Dendritic cell treated with granulocyte-macrophage colony-stimulating factor and Interleukin-4, amounts not matched to agents 40 ng/mL and 50 ng/mL, for 4 days (primary cell): Measurements from ENCODE around the gene MEOX1.
"Not testable (repeated sequence)": the region's sequence is repeated elsewhere in the genome, so short reads cannot be mapped to it uniquely, and the experiment has no call there.

Experiments
- H3K27ac Mint-ChIP-seq: one replicate; pipeline ENCODE4 v1.8.0; 2022; ENCODE audit warnings: mild to moderate bottlenecking, mixed read lengths
- H3K27me3 Mint-ChIP-seq: one replicate; pipeline ENCODE4 v1.8.0; 2022; ENCODE audit warnings: mild to moderate bottlenecking, mixed read lengths
- H3K36me3 Mint-ChIP-seq: one replicate; pipeline ENCODE4 v1.8.0; 2022; ENCODE audit warnings: low read depth, mixed read lengths
- H3K4me1 Mint-ChIP-seq: one replicate; pipeline ENCODE4 v1.8.0; 2022; ENCODE audit warnings: low read depth, mixed read lengths
- H3K4me3 Mint-ChIP-seq: one replicate; pipeline ENCODE4 v1.8.0; 2022; ENCODE audit warnings: mild to moderate bottlenecking, moderate library complexity, mixed read lengths
- H3K9me3 Mint-ChIP-seq: one replicate; pipeline ENCODE4 v1.8.0; 2022; ENCODE audit warnings: mixed read lengths
- intact Hi-C: fragments of 100-400 bp; cut with micrococcal nuclease; formaldehyde crosslinking; loops from one replicate; pipeline ENCODE4 v1.15.0; 2022

The MEOX1 gene

GRCh38 chr17:43614561-43614960 is 47.2 kb downstream of the MEOX1 start:
- intact Hi-C loops, result no loop called here
- Mint-ChIP-seq H3K27ac (no peak overlapping the region), H3K4me1 (peaks cover 9% of the 10 kb centered on the region), H3K4me3 (no peak overlapping the region), H3K27me3 (peaks cover 25% of the 10 kb centered on the region), H3K9me3 (peaks cover 15% of the 10 kb centered on the region), H3K36me3 (no peaks in the 10 kb centered on the region)

- Mint-ChIP-seq H3K27ac (no peak overlapping the region), H3K9me3 (peaks cover 20% of the 10 kb centered on the region), H3K27me3 (peaks cover 25% of the 10 kb centered on the region), H3K4me3 (no peak overlapping the region), H3K4me1 (peaks cover 12% of the 10 kb centered on the region), H3K36me3 (no peaks in the 10 kb centered on the region)
- intact Hi-C loops, result no loop called here
Measured at GRCh38 chr17:43613917-43614316, 47.8 kb downstream of the MEOX1 start.

- no peak overlapping the region for H3K27ac Mint-ChIP-seq
Measured at GRCh38 chr17:43612515-43612914, 49.2 kb downstream of the MEOX1 start.

GRCh38 chr17:43611230-43611969 is 50.3 kb downstream of the MEOX1 start:
- H3K4me3 Mint-ChIP-seq, result no peak overlapping the region
- H3K27ac Mint-ChIP-seq, result no peak overlapping the region
- no peaks in the 10 kb centered on the region for H3K36me3 Mint-ChIP-seq
- intact Hi-C loops, result no loop called here
- peaks cover 22% of the 10 kb centered on the region for H3K27me3 Mint-ChIP-seq
- peaks cover 12% of the 10 kb centered on the region for H3K4me1 Mint-ChIP-seq
- H3K9me3 Mint-ChIP-seq, result peaks cover 20% of the 10 kb centered on the region

More at GRCh38 chr17:43612515-43612914, 49.2 kb downstream of the MEOX1 start:
- no peak overlapping the region for H3K4me3 Mint-ChIP-seq
- peaks cover 12% of the 10 kb centered on the region for H3K4me1 Mint-ChIP-seq
- H3K36me3 Mint-ChIP-seq, result no peaks in the 10 kb centered on the region
- H3K9me3 Mint-ChIP-seq, result peaks cover 20% of the 10 kb centered on the region
- H3K27me3 Mint-ChIP-seq, result peaks cover 22% of the 10 kb centered on the region
- intact Hi-C loops, result no loop called here

GRCh38 chr17:43609613-43610385 is 51.9 kb downstream of the MEOX1 start:
- Mint-ChIP-seq H3K36me3 (no peaks in the 10 kb centered on the region), H3K4me3 (no peak overlapping the region), H3K9me3 (peaks cover 20% of the 10 kb centered on the region), H3K27me3 (peaks cover 31% of the 10 kb centered on the region), H3K27ac (no peak overlapping the region), H3K4me1 (peaks cover 17% of the 10 kb centered on the region)
- intact Hi-C loops, result no loop called here

- peaks cover 20% of the 10 kb centered on the region for H3K9me3 Mint-ChIP-seq
- no peak overlapping the region for H3K27ac Mint-ChIP-seq
- peaks cover 31% of the 10 kb centered on the region for H3K4me1 Mint-ChIP-seq
- no peaks in the 10 kb centered on the region for H3K36me3 Mint-ChIP-seq
- peaks cover 25% of the 10 kb centered on the region for H3K27me3 Mint-ChIP-seq
- H3K4me3 Mint-ChIP-seq, result no peak overlapping the region
- intact Hi-C loops, result no loop called here
Measured at GRCh38 chr17:43608313-43608712, 53.4 kb downstream of the MEOX1 start.

DNA sequence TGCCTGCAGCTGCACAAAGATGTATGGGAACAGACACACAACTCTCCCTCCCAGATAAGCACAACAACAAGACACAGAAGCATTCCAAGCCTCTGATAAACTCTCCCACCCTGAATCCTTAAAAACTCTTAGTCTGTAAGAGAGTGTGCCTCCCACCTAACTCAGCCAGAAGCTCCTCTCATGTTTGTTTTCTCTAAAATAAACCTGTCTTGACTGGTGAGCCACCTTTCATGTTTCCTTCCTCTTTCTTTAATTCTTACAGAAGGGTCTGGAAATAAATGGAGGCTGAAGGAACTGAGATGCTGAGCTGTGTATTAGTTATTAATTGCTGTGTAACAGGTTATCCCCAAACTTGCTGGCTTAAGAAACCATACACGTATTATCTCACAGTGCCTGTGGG is 57.2 kb downstream of the MEOX1 start:
- peaks cover 4% of the 10 kb centered on the region for H3K9me3 Mint-ChIP-seq
- no peak overlapping the region for H3K27ac Mint-ChIP-seq
- peaks cover 15% of the 10 kb centered on the region for H3K27me3 Mint-ChIP-seq
- H3K4me3 Mint-ChIP-seq, result no peak overlapping the region
- H3K36me3 Mint-ChIP-seq, result no peaks in the 10 kb centered on the region
- intact Hi-C loops, result no loop called here
- peaks cover 44% of the 10 kb centered on the region for H3K4me1 Mint-ChIP-seq

- Mint-ChIP-seq H3K9me3 (no peaks in the 10 kb centered on the region), H3K4me3 (no peak overlapping the region), H3K27me3 (peaks cover 17% of the 10 kb centered on the region), H3K27ac (no peak overlapping the region), H3K36me3 (no peaks in the 10 kb centered on the region), H3K4me1 (peaks cover 42% of the 10 kb centered on the region)
- intact Hi-C loops, result no loop called here
Measured at GRCh38 chr17:43603321-43603720, 58.4 kb downstream of the MEOX1 start.

DNA sequence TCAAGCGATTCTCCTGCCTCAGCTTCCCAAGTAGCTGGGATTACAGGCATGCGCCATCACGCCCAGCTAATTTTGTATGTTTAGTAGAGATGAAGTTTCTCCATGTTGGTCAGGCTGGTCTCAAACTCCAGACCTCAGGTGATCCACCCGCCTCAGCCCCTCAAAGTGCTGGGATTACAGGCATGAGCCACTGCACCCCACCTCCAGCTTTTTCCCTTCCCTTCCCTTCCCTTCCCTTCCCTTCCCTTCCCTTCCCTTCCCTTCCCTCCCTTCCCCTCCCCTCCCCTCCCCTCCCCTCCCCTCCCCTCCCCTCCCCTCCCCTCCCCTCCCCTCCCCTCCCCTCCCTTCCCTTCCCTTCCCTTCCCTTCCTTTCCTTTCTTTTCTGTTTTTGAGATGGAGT is 59.2 kb downstream of the MEOX1 start:
- H3K9me3 Mint-ChIP-seq, H3K4me3 Mint-ChIP-seq, H3K36me3 Mint-ChIP-seq, H3K27ac Mint-ChIP-seq, intact Hi-C loops: not testable (repeated sequence)
- Mint-ChIP-seq H3K4me1 (peaks cover 42% of the 10 kb centered on the region), H3K27me3 (peaks cover 17% of the 10 kb centered on the region)

DNA sequence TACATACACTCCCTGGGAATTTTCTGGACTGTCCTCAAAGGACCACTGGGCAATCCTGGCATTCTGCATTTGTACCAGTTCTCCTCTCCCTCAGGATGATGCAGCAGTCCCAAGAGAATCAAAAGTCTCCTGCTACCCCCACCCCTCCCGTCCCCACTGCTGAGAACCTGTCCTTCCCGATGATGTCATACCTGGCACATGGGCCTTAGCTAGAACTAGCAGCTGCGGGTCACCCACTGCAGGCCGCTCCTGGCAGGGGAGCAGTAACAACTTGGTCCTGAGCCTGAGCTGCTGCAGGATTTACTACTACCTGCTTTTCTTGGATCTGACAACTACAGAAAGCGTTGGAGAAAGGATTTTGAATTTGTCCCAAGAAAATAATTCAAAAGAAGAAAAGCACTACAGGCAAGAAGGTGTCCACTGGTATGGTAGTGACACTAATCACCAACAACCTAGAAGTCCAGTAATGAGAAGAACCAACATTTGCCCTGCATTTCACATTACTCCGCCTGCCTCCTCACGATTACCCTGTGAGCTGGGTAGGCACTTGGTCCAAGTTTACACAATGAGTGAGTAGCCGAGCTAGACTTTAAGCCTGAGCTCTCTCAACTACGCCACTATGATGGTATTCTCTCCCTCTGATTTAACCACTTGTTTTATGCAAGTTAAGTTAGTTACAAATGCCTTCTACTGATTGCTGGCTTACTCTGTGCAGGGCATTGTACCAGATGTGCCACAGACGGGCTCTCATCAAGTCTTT is 60.3 kb downstream of the MEOX1 start:
- H3K4me3 Mint-ChIP-seq, result no peak overlapping the region
- H3K4me1 Mint-ChIP-seq, result peaks cover 42% of the 10 kb centered on the region
- peaks cover 21% of the 10 kb centered on the region for H3K27me3 Mint-ChIP-seq
- H3K27ac Mint-ChIP-seq, result no peak overlapping the region
- no peaks in the 10 kb centered on the region for H3K36me3 Mint-ChIP-seq
- intact Hi-C loops, result no loop called here
- H3K9me3 Mint-ChIP-seq, result no peaks in the 10 kb centered on the region

DNA sequence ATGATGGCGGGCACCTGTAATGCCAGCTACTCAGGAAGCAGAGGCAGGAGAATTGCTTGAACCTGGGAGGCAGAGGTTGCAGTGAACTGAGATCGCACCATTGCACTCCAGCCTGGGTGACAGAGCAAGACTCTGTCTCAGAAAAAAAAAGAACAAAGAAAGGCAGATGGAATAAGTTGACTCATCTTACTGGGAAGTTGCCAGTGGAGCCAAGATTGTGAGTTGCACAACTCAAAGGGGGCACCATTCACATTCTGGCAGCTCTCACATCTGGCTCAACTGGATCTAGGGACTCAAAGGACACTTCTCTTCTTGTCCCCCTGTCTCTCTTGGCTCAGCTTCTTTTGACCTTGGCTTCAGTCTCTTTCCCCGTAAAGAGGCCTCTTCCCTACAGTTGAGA is 61.9 kb downstream of the MEOX1 start:
- intact Hi-C loops, result no loop called here
- H3K4me1 Mint-ChIP-seq, result peaks cover 32% of the 10 kb centered on the region
- no peak overlapping the region for H3K27ac Mint-ChIP-seq
- H3K9me3 Mint-ChIP-seq, result no peaks in the 10 kb centered on the region
- H3K4me3 Mint-ChIP-seq, result no peak overlapping the region
- peaks cover 20% of the 10 kb centered on the region for H3K27me3 Mint-ChIP-seq
- no peaks in the 10 kb centered on the region for H3K36me3 Mint-ChIP-seq

DNA sequence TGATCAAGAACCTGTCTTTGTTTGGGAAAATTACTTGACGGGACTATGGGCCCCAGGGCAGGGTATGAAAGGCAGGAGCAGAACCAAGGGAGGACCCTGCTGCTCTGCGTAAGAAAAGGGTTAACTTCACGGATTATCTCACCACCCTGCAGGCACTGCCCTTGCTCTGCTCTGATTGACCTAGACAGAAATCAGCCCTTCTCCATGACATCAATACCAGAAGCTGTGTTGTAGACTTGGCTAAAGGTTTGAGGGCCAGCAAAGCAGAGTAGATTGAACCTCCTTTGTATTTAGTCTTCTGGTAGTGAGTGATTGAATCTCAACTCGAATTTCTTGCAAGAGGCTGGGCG is 62.7 kb downstream of the MEOX1 start:
- no peaks in the 10 kb centered on the region for H3K36me3 Mint-ChIP-seq
- intact Hi-C loops, result no loop called here
- H3K27ac Mint-ChIP-seq, result no peak overlapping the region
- no peaks in the 10 kb centered on the region for H3K9me3 Mint-ChIP-seq
- peaks cover 21% of the 10 kb centered on the region for H3K27me3 Mint-ChIP-seq
- no peak overlapping the region for H3K4me3 Mint-ChIP-seq
- peaks cover 29% of the 10 kb centered on the region for H3K4me1 Mint-ChIP-seq

GRCh38 chr17:43598357-43599045 is 63.2 kb downstream of the MEOX1 start:
- H3K4me1 Mint-ChIP-seq, result peaks cover 24% of the 10 kb centered on the region
- H3K36me3 Mint-ChIP-seq, result no peaks in the 10 kb centered on the region
- no peaks in the 10 kb centered on the region for H3K9me3 Mint-ChIP-seq
- H3K27me3 Mint-ChIP-seq, result peaks cover 17% of the 10 kb centered on the region
- H3K27ac Mint-ChIP-seq, result no peak overlapping the region
- intact Hi-C loops, result no loop called here
- H3K4me3 Mint-ChIP-seq, result no peak overlapping the region
